Stimulated activated CD4-positive, alpha-beta T cell treated with anti-CD3 and anti-CD28 coated beads, TNF-alpha, amount 100 ng/mL, for 4 hours (primary cell): ENCODE data around the gene CSTPP1.
"Not testable (repeated sequence)": the region's sequence is repeated elsewhere in the genome, so short reads cannot be mapped to it uniquely, and the experiment has no call there.

ENCODE experiments used
- DNase-seq, 3 experiments: peaks; one replicate each; pipeline ENCODE4 v3.0.0-alpha.2; 2020; ENCODE audit warnings: low read depth in 3 of 3

Gene CSTPP1

GRCh38 chr11:47181271-47181670 is 244.7 kb downstream of the CSTPP1 start:
- no peak for DNase-seq

GRCh38 chr11:47182380-47182779 is 245.8 kb downstream of the CSTPP1 start:
- DNase-seq, result no peak

- DNase-seq, result no peak
Observed at GRCh38 chr11:47183031-47183856, 246.7 kb downstream of the CSTPP1 start.

- DNase-seq, result no peak
Observed at GRCh38 chr11:47183969-47184368, 247.4 kb downstream of the CSTPP1 start.

- DNase-seq, result no peak
Observed at GRCh38 chr11:47184711-47185304, 248.2 kb downstream of the CSTPP1 start.

- DNase-seq, result no peak
Observed at GRCh38 chr11:47185305-47186075, 248.9 kb downstream of the CSTPP1 start.

GRCh38 chr11:47186076-47186699 is 249.6 kb downstream of the CSTPP1 start, which contains the start of gene PACSIN3:
TSS of gene PACSIN3 (minus strand) at chr11:47186434. CDS start at chr11:47182727, 3,707 bp downstream.
- peak in 1 of 3 experiments; percentile 52 for DNase-seq

- DNase-seq, result peak; percentile 18 to 40 (median 40)
Observed at GRCh38 chr11:47186700-47187695, 250.4 kb downstream of the CSTPP1 start.

GRCh38 chr11:47187723-47188122 is 251.2 kb downstream of the CSTPP1 start:
- no peak for DNase-seq

- no peak for DNase-seq
Observed at GRCh38 chr11:47188259-47188658, 251.7 kb downstream of the CSTPP1 start.

- no peak for DNase-seq
Observed at GRCh38 chr11:47189100-47189834, 252.7 kb downstream of the CSTPP1 start.

- DNase-seq, result not testable (repeated sequence)
Observed at GRCh38 chr11:47191137-47191536, 254.6 kb downstream of the CSTPP1 start.

GRCh38 chr11:47192111-47192510 is 255.6 kb downstream of the CSTPP1 start:
- no peak for DNase-seq

- DNase-seq, result not testable (repeated sequence)
Observed at GRCh38 chr11:47198161-47198560, 261.6 kb downstream of the CSTPP1 start.

- DNase-seq, result no peak
Observed at GRCh38 chr11:47201015-47201414, 264.5 kb downstream of the CSTPP1 start.

GRCh38 chr11:47202576-47202975 is 266.0 kb downstream of the CSTPP1 start:
- no peak for DNase-seq

- DNase-seq, result no peak
Observed at GRCh38 chr11:47204637-47204989, 268.1 kb downstream of the CSTPP1 start.

GRCh38 chr11:47206577-47206976 is 270.0 kb downstream of the CSTPP1 start:
- DNase-seq, result not testable (repeated sequence)

- DNase-seq, result no peak
Observed at GRCh38 chr11:47207459-47207858, 270.9 kb downstream of the CSTPP1 start.

- DNase-seq, result not testable (repeated sequence)
Observed at GRCh38 chr11:47208008-47208552, 271.5 kb downstream of the CSTPP1 start.
